ENCODE results near the gene NOP14.

DNA sequence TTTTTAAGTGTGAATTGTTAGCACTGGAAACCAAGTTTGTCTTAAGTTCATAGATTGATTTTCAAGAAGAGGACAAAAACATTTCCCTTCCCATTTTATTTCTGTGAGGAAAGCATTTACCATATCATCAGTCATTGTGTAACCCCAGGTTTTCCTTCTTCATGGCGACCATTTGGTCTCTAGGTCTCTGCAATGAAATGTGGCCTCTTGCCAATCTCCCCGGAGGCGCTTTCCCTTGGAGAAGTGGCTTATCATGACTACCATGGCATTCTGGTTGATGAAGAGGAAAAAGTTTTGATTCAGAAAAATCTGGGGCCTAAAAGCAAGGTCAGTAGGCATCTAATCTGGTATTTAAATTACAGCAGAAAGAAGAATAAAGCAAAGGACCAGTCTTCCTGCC lies 65.2 kb downstream of the NOP14 start:
- TF ChIP-seq, protein P1, sequence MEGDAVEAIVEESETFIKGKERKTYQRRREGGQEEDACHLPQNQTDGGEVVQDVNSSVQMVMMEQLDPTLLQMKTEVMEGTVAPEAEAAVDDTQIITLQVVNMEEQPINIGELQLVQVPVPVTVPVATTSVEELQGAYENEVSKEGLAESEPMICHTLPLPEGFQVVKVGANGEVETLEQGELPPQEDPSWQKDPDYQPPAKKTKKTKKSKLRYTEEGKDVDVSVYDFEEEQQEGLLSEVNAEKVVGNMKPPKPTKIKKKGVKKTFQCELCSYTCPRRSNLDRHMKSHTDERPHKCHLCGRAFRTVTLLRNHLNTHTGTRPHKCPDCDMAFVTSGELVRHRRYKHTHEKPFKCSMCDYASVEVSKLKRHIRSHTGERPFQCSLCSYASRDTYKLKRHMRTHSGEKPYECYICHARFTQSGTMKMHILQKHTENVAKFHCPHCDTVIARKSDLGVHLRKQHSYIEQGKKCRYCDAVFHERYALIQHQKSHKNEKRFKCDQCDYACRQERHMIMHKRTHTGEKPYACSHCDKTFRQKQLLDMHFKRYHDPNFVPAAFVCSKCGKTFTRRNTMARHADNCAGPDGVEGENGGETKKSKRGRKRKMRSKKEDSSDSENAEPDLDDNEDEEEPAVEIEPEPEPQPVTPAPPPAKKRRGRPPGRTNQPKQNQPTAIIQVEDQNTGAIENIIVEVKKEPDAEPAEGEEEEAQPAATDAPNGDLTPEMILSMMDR (IDR thresholded peaks at IDR 0.05) = no peak
- TF ChIP-seq POLR2A (IDR thresholded peaks at IDR 0.05) = no peak
- TF ChIP-seq EP300 (IDR thresholded peaks at IDR 0.05) = no peak

Measured in tibial nerve (tissue), 4 donors.